Loucy (cell line): ENCODE data around the gene DCAF8L2.

Experiments
- H2AFZ ChIP-seq: fragments of 200-600 bp; sonication (generic); 2 replicates; pipeline ENCODE4 v1.6.0; 2016; ENCODE audit warnings: antibody characterized with exemption, mild to moderate bottlenecking, low read length, moderate library complexity
- H3F3A ChIP-seq: fragments of 200-600 bp; 2 replicates; pipeline ENCODE4 v1.6.0; 2016; ENCODE audit warnings: antibody characterized with exemption, low read depth, mild to moderate bottlenecking
- H3K27me3 ChIP-seq: fragments of 200-600 bp; sonication (generic); 2 replicates; pipeline ENCODE4 v1.6.1; 2014; ENCODE audit warnings: low read length, mild to moderate bottlenecking; ENCODE audit not compliant: insufficient read depth, poor library complexity, severe bottlenecking
- H3K36me3 ChIP-seq: fragments of 200-600 bp; sonication (generic); 2 replicates; pipeline ENCODE4 v1.6.1; 2016; ENCODE audit warnings: low read length; ENCODE audit not compliant: insufficient read depth
- H3K4me1 ChIP-seq: fragments of 200-600 bp; sonication (generic); 2 replicates; pipeline ENCODE4 v1.5.1; 2014; ENCODE audit warnings: low read length, mild to moderate bottlenecking; ENCODE audit not compliant: insufficient read depth, poor library complexity, severe bottlenecking
- H3K4me2 ChIP-seq: fragments of 200-600 bp; sonication (generic); 2 replicates; pipeline ENCODE4 v1.6.0; 2014; ENCODE audit warnings: antibody characterized with exemption, low read length, low read depth, mild to moderate bottlenecking; ENCODE audit not compliant: poor library complexity, severe bottlenecking
- H3K4me3 ChIP-seq: fragments of 200-600 bp; sonication (generic); 2 replicates; pipeline ENCODE4 v1.5.1; 2014; ENCODE audit warnings: low read length, mild to moderate bottlenecking, mixed read lengths; ENCODE audit not compliant: poor library complexity, severe bottlenecking
- H3K79me2 ChIP-seq: fragments of 200-600 bp; sonication (generic); 2 replicates; pipeline ENCODE4 v1.6.1; 2014; ENCODE audit warnings: low read length; ENCODE audit not compliant: insufficient read depth
- H3K9ac ChIP-seq: fragments of 200-600 bp; sonication (generic); 2 replicates; pipeline ENCODE4 v1.6.0; 2014; ENCODE audit warnings: mild to moderate bottlenecking, low read depth, low read length, moderate library complexity; ENCODE audit not compliant: poor library complexity, severe bottlenecking
- H3K9me2 ChIP-seq: fragments of 200-600 bp; sonication (generic); replicated peaks from 2 replicates; pipeline ENCODE4 v1.6.1; 2016; ENCODE audit warnings: low read depth, low read length, mixed read lengths
- H3K9me3 ChIP-seq: fragments of 200-600 bp; sonication (generic); 2 replicates; pipeline ENCODE4 v1.6.1; 2014; ENCODE audit warnings: mild to moderate bottlenecking, antibody characterized with exemption, low read length, low read depth; ENCODE audit not compliant: insufficient read depth
- H4K20me1 ChIP-seq: fragments of 200-600 bp; sonication (generic); 2 replicates; pipeline ENCODE4 v1.6.0; 2014; ENCODE audit warnings: antibody characterized with exemption, low read length, mild to moderate bottlenecking; ENCODE audit not compliant: insufficient read depth, poor library complexity, severe bottlenecking
- EZH2phosphoT487 ChIP-seq: fragments of 200-600 bp; IDR thresholded peaks from 2 replicates; pipeline ENCODE4 v1.6.1; 2018; ENCODE audit warnings: antibody characterized with exemption, mild to moderate bottlenecking, moderate library complexity, borderline replicate concordance
- TF ChIP-seq, protein P1 (sequence below): fragments of 200-600 bp; sonication (generic); conservative IDR thresholded peaks from 2 replicates; pipeline ENCODE4 v1.5.1; 2014; ENCODE audit warnings: mild to moderate bottlenecking, antibody characterized with exemption, low read length

DCAF8L2 gene

DNA sequence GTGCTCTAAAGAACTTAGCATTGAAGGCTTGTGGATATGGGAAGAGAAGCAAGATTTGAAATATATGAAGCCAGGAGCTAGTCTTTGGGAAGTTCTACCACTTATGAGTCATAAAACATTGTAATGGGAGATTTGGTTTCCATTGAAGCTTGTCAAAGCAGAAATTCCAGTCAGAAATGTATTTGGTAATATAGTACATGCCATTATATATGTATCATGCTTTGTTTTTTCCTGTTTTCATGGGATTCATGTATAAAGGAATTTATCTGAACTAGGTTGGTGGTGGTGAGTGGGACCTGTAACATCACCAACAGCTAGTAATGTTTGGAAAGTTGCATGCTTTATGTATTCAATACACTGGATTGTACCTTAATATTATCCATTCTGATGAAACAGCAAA lies 14.6 kb upstream of the DCAF8L2 start:
- Histone ChIP-seq H2AFZ (no peak overlapping the region), H3K27me3 (no peaks in the 10 kb centered on the region), H3K4me2 (no peak overlapping the region), H3K79me2 (no peaks in the 10 kb centered on the region), H3K9me3 (no peaks in the 10 kb centered on the region), H3K9ac (no peak overlapping the region), H3K4me3 (no peak overlapping the region), H3K36me3 (no peaks in the 10 kb centered on the region), H3F3A (no peaks in the 10 kb centered on the region), H3K4me1 (no peaks in the 10 kb centered on the region), H3K9me2 (no peaks in the 10 kb centered on the region), H4K20me1 (no peaks in the 10 kb centered on the region)
- TF ChIP-seq, protein P1, sequence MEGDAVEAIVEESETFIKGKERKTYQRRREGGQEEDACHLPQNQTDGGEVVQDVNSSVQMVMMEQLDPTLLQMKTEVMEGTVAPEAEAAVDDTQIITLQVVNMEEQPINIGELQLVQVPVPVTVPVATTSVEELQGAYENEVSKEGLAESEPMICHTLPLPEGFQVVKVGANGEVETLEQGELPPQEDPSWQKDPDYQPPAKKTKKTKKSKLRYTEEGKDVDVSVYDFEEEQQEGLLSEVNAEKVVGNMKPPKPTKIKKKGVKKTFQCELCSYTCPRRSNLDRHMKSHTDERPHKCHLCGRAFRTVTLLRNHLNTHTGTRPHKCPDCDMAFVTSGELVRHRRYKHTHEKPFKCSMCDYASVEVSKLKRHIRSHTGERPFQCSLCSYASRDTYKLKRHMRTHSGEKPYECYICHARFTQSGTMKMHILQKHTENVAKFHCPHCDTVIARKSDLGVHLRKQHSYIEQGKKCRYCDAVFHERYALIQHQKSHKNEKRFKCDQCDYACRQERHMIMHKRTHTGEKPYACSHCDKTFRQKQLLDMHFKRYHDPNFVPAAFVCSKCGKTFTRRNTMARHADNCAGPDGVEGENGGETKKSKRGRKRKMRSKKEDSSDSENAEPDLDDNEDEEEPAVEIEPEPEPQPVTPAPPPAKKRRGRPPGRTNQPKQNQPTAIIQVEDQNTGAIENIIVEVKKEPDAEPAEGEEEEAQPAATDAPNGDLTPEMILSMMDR = no peak
- no peak for TF ChIP-seq EZH2phosphoT487

DNA sequence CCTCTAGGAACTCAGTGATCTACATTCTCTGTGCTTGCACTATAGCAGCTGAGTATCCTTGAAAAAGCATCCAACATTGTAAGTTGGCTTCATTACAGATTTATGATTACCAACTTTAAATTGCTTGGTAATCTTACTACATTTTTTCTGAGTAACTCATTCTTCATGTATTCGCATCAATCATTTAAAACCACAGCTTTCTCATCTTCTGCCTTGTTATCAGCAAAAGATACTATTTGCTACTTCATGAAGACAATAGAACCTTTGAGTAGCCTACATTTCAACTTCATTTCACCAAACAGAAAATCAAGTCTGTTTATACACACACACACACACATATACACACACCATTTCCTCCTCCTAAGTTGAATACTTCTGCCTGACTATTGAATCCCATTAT lies 6.2 kb upstream of the DCAF8L2 start:
- no peaks in the 10 kb centered on the region for H3K27me3 ChIP-seq
- no peak for TF ChIP-seq EZH2phosphoT487
- TF ChIP-seq, protein P1 = no peak

DNA sequence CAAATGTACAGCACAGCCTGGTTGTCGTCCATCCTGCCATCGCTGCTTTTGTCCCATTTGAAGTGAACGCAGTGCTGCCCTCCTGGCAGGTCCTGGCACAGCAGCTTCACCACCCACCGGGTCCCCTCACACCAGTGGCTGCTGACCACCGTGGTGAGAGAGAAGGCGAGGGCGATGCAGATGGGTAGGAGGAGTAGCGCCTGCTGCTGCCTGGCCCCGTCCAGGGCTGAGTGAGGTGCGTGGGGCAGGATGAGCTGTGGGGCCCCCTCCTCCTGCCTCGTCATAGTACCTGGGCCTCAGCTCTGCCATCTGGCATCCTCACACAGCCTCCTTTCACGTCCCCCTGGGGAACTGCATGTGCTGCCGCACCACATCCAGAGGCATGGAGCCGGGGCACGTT lies 1.8 kb downstream of the DCAF8L2 start:
- Histone ChIP-seq H3K36me3 (no peaks in the 10 kb centered on the region), H3K79me2 (no peaks in the 10 kb centered on the region), H3K4me3 (no peak overlapping the region), H4K20me1 (no peaks in the 10 kb centered on the region), H3K9ac (no peak overlapping the region), H3K9me2 (no peaks in the 10 kb centered on the region), H3F3A (no peaks in the 10 kb centered on the region), H3K27me3 (no peaks in the 10 kb centered on the region), H3K9me3 (no peaks in the 10 kb centered on the region), H2AFZ (no peak overlapping the region), H3K4me2 (no peak overlapping the region), H3K4me1 (no peaks in the 10 kb centered on the region)
- TF ChIP-seq, protein P1 = no peak
- no peak for TF ChIP-seq EZH2phosphoT487

More for the DNA sequence above, 6.2 kb upstream of the DCAF8L2 start:
- Histone ChIP-seq H3K4me1 (no peaks in the 10 kb centered on the region), H3K4me2 (no peak overlapping the region), H3K9me3 (no peaks in the 10 kb centered on the region), H3K4me3 (no peak overlapping the region), H3K9ac (no peak overlapping the region), H3K36me3 (no peaks in the 10 kb centered on the region), H3K79me2 (no peaks in the 10 kb centered on the region), H4K20me1 (no peaks in the 10 kb centered on the region), H3K9me2 (no peaks in the 10 kb centered on the region), H2AFZ (no peak overlapping the region), H3F3A (no peaks in the 10 kb centered on the region)
